Fibroblast of villous mesenchyme (primary cell): ENCODE measurements around the gene ECM2. TPM values are rescaled to one million over a fixed set of nuclear protein-coding genes. Genes with fewer than 3 reads are reported as not detected.

Source experiments
- DNase-seq: peaks from one replicate; pipeline ENCODE4 v3.0.0-alpha.2; 2010; ENCODE audit warnings: low read depth
- H3K4me3 ChIP-seq: 2 replicates; pipeline ENCODE4 v1.5.1; 2011; ENCODE audit warnings: low read depth, mild to moderate bottlenecking, low read length
- CTCF ChIP-seq: IDR thresholded peaks from 2 replicates; pipeline ENCODE4 v1.5.1; 2012; ENCODE audit warnings: low read depth, mild to moderate bottlenecking, low read length; ENCODE audit not compliant: insufficient read depth
- total RNA-seq: library from RNA; depleted of rRNA; stranded (reverse); fragments of >200 nt; gene quantifications from 2 replicates; pipeline ENCODE4 v1.2.3, GENCODE V29; 2012

The ECM2 gene
- total RNA-seq, 1 donor = 2.6 TPM

- H3K4me3 ChIP-seq = no peak overlapping the region
- TF ChIP-seq CTCF = no peak
- no peak for DNase-seq
These were observed 61.2 kb downstream of the ECM2 start for GRCh38 chr9:92474587-92474986.

- no peak for DNase-seq
- H3K4me3 ChIP-seq = no peak overlapping the region
- no peak for TF ChIP-seq CTCF
These were observed 67.6 kb downstream of the ECM2 start for GRCh38 chr9:92468206-92468605.

GRCh38 chr9:92467511-92467910 lies 68.3 kb downstream of the ECM2 start:
- no peak for TF ChIP-seq CTCF
- DNase-seq = no peak
- no peak overlapping the region for H3K4me3 ChIP-seq

GRCh38 chr9:92467041-92467440 lies 68.7 kb downstream of the ECM2 start:
- no peak for TF ChIP-seq CTCF
- H3K4me3 ChIP-seq = no peak overlapping the region
- DNase-seq = no peak

- H3K4me3 ChIP-seq = no peak overlapping the region
- peak; percentile 86 for DNase-seq
- TF ChIP-seq CTCF = no peak
These were observed 71.8 kb downstream of the ECM2 start for GRCh38 chr9:92463984-92464383.

GRCh38 chr9:92463387-92463786 lies 72.4 kb downstream of the ECM2 start:
- DNase-seq = no peak
- no peak overlapping the region for H3K4me3 ChIP-seq
- no peak for TF ChIP-seq CTCF

- TF ChIP-seq CTCF = no peak
- DNase-seq = no peak
- no peak overlapping the region for H3K4me3 ChIP-seq
These were observed 78.2 kb downstream of the ECM2 start for GRCh38 chr9:92457576-92457975.
